Fibroblast of lung (primary cell): Measurements from ENCODE around the gene PLCG2. TPM values are rescaled to one million over a fixed set of nuclear protein-coding genes. Genes with fewer than 3 reads are reported as not detected.

ENCODE experiments used
- DNase-seq, 2 donors: peaks; one replicate each; pipeline versions ENCODE4 v3.0.0 to v3.0.0-alpha.2; 2010; ENCODE audit warnings: low read depth in 2 of 2
- H2AFZ ChIP-seq: 2 replicates; pipeline ENCODE4 v1.5.1; 2012; ENCODE audit warnings: low read length, control low read depth, inconsistent platforms
- H3K27ac ChIP-seq: 2 replicates; pipeline ENCODE4 v1.5.1; 2011; ENCODE audit warnings: low read length, control low read depth; ENCODE audit not compliant: insufficient read depth
- H3K27me3 ChIP-seq: 2 replicates; pipeline ENCODE4 v1.5.1; 2011; ENCODE audit warnings: mild to moderate bottlenecking, low read length; ENCODE audit not compliant: control insufficient read depth, insufficient read depth
- H3K36me3 ChIP-seq: 2 replicates; pipeline ENCODE4 v1.5.1; 2011; ENCODE audit warnings: low read length; ENCODE audit not compliant: control insufficient read depth, insufficient read depth
- H3K4me1 ChIP-seq: 2 replicates; pipeline ENCODE4 v1.5.1; 2011; ENCODE audit warnings: low read length; ENCODE audit not compliant: control insufficient read depth, insufficient read depth; ENCODE audit errors: extremely low read depth
- H3K4me2 ChIP-seq: 2 replicates; pipeline ENCODE4 v1.5.1; 2011; ENCODE audit warnings: low read length, control low read depth; ENCODE audit not compliant: insufficient read depth; ENCODE audit errors: extremely low read depth
- H3K4me3 ChIP-seq, 4 experiments: fragments of 200-600 bp in 1 of 4; sonication (generic) in 1 of 4; replicated peaks in 1 of 4; 2 replicates each; pipeline ENCODE4 v1.5.1; 2011 to 2016; ENCODE audit warnings: low read length in 4 of 4, low read depth in 3 of 4, mild to moderate bottlenecking in 3 of 4, control low read depth in 2 of 4, inconsistent platforms in 1 of 4, mixed read lengths in 1 of 4; ENCODE audit not compliant: insufficient read depth in 1 of 4; ENCODE audit errors: control extremely low read depth in 1 of 4
- H3K79me2 ChIP-seq: 2 replicates; pipeline ENCODE4 v1.5.1; 2012; ENCODE audit warnings: mild to moderate bottlenecking, low read length, inconsistent platforms; ENCODE audit not compliant: control insufficient read depth, insufficient read depth
- H3K9ac ChIP-seq: 2 replicates; pipeline ENCODE4 v1.5.1; 2011; ENCODE audit warnings: mild to moderate bottlenecking, low read length, control low read depth; ENCODE audit not compliant: insufficient read depth
- H3K9me3 ChIP-seq: 2 replicates; pipeline ENCODE4 v1.5.1; 2012; ENCODE audit warnings: low read depth, low read length; ENCODE audit not compliant: control insufficient read depth, insufficient read depth
- H4K20me1 ChIP-seq: 2 replicates; pipeline ENCODE4 v1.5.1; 2011; ENCODE audit warnings: low read length; ENCODE audit not compliant: control insufficient read depth, insufficient read depth; ENCODE audit errors: extremely low read depth
- CTCF ChIP-seq, 2 donors: IDR thresholded peaks in 1 of 2; conservative IDR thresholded peaks in 1 of 2; 1 replicate in 1 of 2; 2 replicates in 1 of 2; pipeline ENCODE4 v1.5.1; 2011 to 2012; ENCODE audit warnings: low read length in 2 of 2, control low read depth in 1 of 2, inconsistent platforms in 1 of 2, low read depth in 1 of 2, mild to moderate bottlenecking in 1 of 2
- EZH2 ChIP-seq: IDR thresholded peaks from 2 replicates; pipeline ENCODE4 v1.5.1; 2012; ENCODE audit warnings: low read length, control low read depth, mild to moderate bottlenecking; ENCODE audit errors: missing control alignments
- polyA plus RNA-seq, 2 donors: library from polyadenylated mRNA; depleted of rRNA in 1 of 2; stranded (reverse) in 1 of 2; unstranded in 1 of 2; fragments of >200 nt; gene quantifications; 2 replicates each; pipeline ENCODE4 v1.2.1, GENCODE V29; 2011 to 2012; ENCODE audit warnings: missing spikeins in 1 of 2
- total RNA-seq: library from RNA; depleted of rRNA; stranded (reverse); fragments of >200 nt; gene quantifications from 2 replicates; pipeline ENCODE4 v1.2.1, GENCODE V29; 2014

The PLCG2 gene
- total and polyA plus RNA-seq, 2 donors (not counting 1 experiment from before 2014, with no cell fraction given): 0.53 to 0.66 TPM

GRCh38 chr16:81823734-81824133 lies 44.6 kb downstream of the PLCG2 start:
- H3K79me2 ChIP-seq: no peaks in the 10 kb centered on the region
- no peak overlapping the region for H3K27ac ChIP-seq
- no peak for DNase-seq
- no peaks in the 10 kb centered on the region for H3K4me1 ChIP-seq
- H2AFZ ChIP-seq: no peak overlapping the region
- H3K27me3 ChIP-seq: no peaks in the 10 kb centered on the region
- H3K4me3 ChIP-seq: no peak overlapping the region
- no peaks in the 10 kb centered on the region for H3K9me3 ChIP-seq
- H4K20me1 ChIP-seq: no peaks in the 10 kb centered on the region
- H3K4me2 ChIP-seq: no peak overlapping the region
- H3K36me3 ChIP-seq: no peaks in the 10 kb centered on the region
- TF ChIP-seq EZH2: no peak
- TF ChIP-seq CTCF (conservative IDR thresholded peaks at IDR 0.05 in 1 of 2, IDR thresholded peaks at IDR 0.05 in 1 of 2; ENCODE audit: low read depth in 1 of 2, low read length in 2 of 2): no peak
- no peak overlapping the region for H3K9ac ChIP-seq

- TF ChIP-seq CTCF (conservative IDR thresholded peaks at IDR 0.05 in 1 of 2, IDR thresholded peaks at IDR 0.05 in 1 of 2; ENCODE audit: low read depth in 1 of 2, low read length in 2 of 2) (no peak), EZH2 (no peak)
- H3K4me2 ChIP-seq: no peak overlapping the region
- H3K4me1 ChIP-seq: no peaks in the 10 kb centered on the region
- H2AFZ ChIP-seq: no peak overlapping the region
- H3K4me3 ChIP-seq: no peak overlapping the region
- H3K27ac ChIP-seq: no peak overlapping the region
- no peak overlapping the region for H3K9ac ChIP-seq
- no peaks in the 10 kb centered on the region for H3K36me3 ChIP-seq
- no peaks in the 10 kb centered on the region for H3K9me3 ChIP-seq
- no peaks in the 10 kb centered on the region for H3K27me3 ChIP-seq
- DNase-seq: no peak
- H3K79me2 ChIP-seq: no peaks in the 10 kb centered on the region
- H4K20me1 ChIP-seq: no peaks in the 10 kb centered on the region
These were observed 47.4 kb downstream of the PLCG2 start for GRCh38 chr16:81826523-81826922.

- no peak for TF ChIP-seq EZH2
- TF ChIP-seq CTCF (conservative IDR thresholded peaks at IDR 0.05 in 1 of 2, IDR thresholded peaks at IDR 0.05 in 1 of 2; ENCODE audit: low read depth in 1 of 2, low read length in 2 of 2): no peak
- H3K27ac ChIP-seq: no peak overlapping the region
- no peaks in the 10 kb centered on the region for H3K36me3 ChIP-seq
- DNase-seq: no peak
- H3K79me2 ChIP-seq: no peaks in the 10 kb centered on the region
- no peaks in the 10 kb centered on the region for H3K27me3 ChIP-seq
- no peak overlapping the region for H2AFZ ChIP-seq
- H4K20me1 ChIP-seq: no peaks in the 10 kb centered on the region
- no peaks in the 10 kb centered on the region for H3K4me1 ChIP-seq
- no peak overlapping the region for H3K4me3 ChIP-seq
- no peaks in the 10 kb centered on the region for H3K9me3 ChIP-seq
- no peak overlapping the region for H3K9ac ChIP-seq
- H3K4me2 ChIP-seq: no peak overlapping the region
These were observed 51.9 kb downstream of the PLCG2 start for GRCh38 chr16:81830845-81831540.
